T-helper 2 cell treated with Interferon-gamma antibody and Interleukin-4, amounts not matched to agents 5 μg/mL and 100 μg/mL, for 36 hours (primary cell): Measurements from ENCODE around the gene ARHGEF7.

Experiments
- DNase-seq: peaks from one replicate; pipeline ENCODE4 v3.0.0; 2021; ENCODE audit warnings: low spot score
- H3K27ac Mint-ChIP-seq: one replicate; pipeline ENCODE4 v1.8.0; 2021; ENCODE audit warnings: mild to moderate bottlenecking, mixed read lengths
- H3K27me3 Mint-ChIP-seq: one replicate; pipeline ENCODE4 v1.8.0; 2021; ENCODE audit warnings: low read depth, mixed read lengths
- H3K36me3 Mint-ChIP-seq: one replicate; pipeline ENCODE4 v1.8.0; 2021; ENCODE audit warnings: low read depth, mixed read lengths
- H3K4me1 Mint-ChIP-seq: one replicate; pipeline ENCODE4 v1.8.0; 2021; ENCODE audit warnings: low read depth, mixed read lengths
- H3K4me3 Mint-ChIP-seq: one replicate; pipeline ENCODE4 v1.8.0; 2022; ENCODE audit warnings: mild to moderate bottlenecking, moderate library complexity, mixed read lengths
- H3K9me3 Mint-ChIP-seq: one replicate; pipeline ENCODE4 v1.8.0; 2021; ENCODE audit warnings: mixed read lengths

The ARHGEF7 gene

DNA sequence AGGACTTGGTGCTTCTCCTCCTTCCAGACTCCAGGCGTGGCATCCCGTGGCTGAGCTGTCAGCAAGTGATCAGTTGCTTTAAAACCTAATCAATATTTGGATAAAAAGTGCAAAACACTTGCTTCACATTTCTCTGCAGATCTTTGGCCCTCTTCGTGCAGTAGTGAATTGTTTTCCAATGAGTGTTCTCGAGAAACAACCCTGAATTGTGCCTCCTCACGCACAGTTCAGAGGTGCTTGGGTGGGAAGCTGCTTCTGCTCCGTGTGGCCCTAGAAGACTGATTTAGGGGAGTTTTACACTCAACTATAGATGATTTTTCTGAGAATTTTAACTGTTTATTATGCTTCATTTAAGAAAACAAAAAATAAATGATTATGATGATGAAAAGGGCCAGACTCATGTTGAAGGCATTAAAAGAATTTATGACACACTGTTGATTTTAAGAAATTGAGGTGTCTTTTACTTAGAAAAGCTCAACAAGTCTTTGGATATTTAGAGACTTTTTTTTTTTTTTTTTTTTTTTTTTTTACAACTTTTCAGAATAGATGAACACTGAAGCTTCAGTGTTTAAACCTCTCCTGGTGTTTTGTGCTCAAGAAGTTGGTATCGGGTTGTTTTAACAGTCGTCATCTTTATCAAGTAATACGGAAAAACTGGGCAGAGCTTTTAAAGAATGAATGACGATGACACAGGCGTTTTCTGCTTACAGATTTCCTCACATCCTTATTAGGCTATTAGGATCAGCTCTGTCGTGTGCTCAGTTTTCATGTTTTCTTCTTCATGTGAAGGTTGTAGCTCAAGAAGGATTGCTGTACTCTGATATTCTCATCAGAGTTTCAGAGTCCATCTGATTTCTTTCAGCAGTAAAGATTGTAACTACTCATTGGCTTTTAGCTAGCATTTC is 165.8 kb downstream of the ARHGEF7 start:
- Mint-ChIP-seq H3K27me3 (no peaks in the 10 kb centered on the region), H3K4me1 (peaks cover 17% of the 10 kb centered on the region), H3K9me3 (no peaks in the 10 kb centered on the region), H3K36me3 (peaks cover 60% of the 10 kb centered on the region), H3K27ac (no peak overlapping the region), H3K4me3 (no peak overlapping the region)
- no peak for DNase-seq

DNA sequence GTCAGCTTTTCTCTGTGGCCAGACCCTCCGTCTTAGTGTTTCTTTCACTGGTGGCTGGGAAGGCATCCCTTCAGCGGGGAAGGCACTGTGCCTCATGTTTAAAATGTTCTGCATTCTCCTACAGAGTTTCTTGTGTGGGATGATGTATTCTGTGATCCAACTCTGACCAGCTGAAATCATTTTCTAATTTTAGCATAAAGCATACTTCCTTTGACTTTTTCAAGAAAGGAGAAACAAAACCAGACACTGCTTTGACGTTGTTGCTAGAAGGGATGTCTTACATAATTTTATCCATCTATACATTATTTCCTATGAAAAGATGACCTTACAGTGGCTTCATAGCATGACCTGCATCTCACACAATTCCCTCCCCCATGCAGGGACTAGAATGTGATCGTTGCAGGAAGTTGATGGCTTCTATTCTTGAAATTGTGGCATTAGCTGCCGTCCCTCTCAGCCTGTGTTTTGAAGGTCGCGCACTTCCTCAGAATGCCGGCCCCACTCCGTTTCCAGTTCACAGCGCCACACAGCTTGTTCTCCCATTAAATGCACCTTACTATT is 166.7 kb downstream of the ARHGEF7 start:
- no peak for DNase-seq
- Mint-ChIP-seq H3K27me3 (no peaks in the 10 kb centered on the region), H3K4me1 (peaks cover 10% of the 10 kb centered on the region), H3K4me3 (no peak overlapping the region), H3K36me3 (peaks cover 59% of the 10 kb centered on the region), H3K9me3 (no peaks in the 10 kb centered on the region), H3K27ac (no peak overlapping the region)

DNA sequence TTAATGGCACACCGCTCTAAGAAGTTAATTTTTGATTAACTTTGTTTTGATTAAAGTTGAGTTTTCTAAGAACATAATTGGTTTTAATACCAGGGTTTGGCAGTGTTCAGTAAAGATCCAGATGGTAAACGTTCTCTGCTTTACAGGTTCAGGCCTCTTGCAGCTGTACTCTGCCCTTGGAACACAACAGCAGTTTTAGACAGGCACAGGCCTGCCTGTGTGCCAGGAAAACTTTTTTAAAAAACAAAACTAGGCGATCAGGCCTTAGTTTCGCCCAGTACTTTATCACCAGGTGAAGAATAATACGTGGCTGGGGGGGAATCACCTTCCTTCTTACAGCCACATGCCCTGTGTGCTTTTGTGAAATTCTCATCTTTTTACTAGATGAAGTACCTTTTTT is 167.3 kb downstream of the ARHGEF7 start:
- Mint-ChIP-seq H3K9me3 (no peaks in the 10 kb centered on the region), H3K36me3 (peaks cover 59% of the 10 kb centered on the region)

DNA sequence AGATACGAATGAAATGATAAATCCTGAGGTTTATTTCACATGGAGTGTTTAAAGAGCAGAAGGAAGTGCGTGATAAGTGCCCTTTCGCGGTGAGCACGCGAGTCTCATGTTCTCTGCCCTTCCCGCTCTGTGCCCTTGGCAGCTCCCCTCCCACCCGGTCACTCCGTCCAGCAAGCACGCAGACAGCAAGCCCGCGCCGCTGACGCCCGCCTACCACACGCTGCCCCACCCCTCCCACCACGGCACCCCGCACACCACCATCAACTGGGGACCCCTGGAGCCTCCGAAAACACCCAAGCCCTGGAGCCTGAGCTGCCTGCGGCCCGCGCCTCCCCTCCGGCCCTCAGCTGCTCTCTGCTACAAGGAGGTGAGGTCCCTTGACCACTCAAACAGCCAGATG is 167.9 kb downstream of the ARHGEF7 start:
- no peak for DNase-seq
- peaks cover under 1% of the 10 kb centered on the region for H3K4me1 Mint-ChIP-seq
- H3K36me3 Mint-ChIP-seq = peaks cover 59% of the 10 kb centered on the region
- no peak overlapping the region for H3K27ac Mint-ChIP-seq
- no peaks in the 10 kb centered on the region for H3K27me3 Mint-ChIP-seq
- H3K4me3 Mint-ChIP-seq = no peak overlapping the region
- no peaks in the 10 kb centered on the region for H3K9me3 Mint-ChIP-seq

More for the DNA sequence above, 167.3 kb downstream of the ARHGEF7 start:
- no peak for DNase-seq
- H3K27me3 Mint-ChIP-seq = no peaks in the 10 kb centered on the region
- H3K4me3 Mint-ChIP-seq = no peak overlapping the region
- H3K4me1 Mint-ChIP-seq = peaks cover 5% of the 10 kb centered on the region
- H3K27ac Mint-ChIP-seq = no peak overlapping the region

DNA sequence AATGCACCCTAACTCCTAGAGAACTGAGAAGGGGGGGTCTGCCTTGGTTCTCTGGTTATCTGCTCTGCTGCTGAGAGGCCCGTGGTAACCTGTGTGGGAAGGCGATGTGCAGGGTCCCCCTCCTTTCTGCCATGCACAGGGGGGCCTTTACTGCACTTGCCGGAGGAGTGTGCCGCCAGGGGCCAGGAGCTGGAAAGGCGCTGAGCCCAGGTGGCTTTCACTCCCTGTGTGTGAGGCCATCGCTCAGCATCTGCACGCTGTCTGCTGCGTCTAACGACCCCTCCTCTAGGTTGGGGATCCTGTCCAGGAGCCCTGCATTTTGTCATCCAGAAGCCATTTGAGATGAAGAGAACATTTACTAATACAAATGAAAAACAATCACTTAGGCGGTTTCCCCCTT is 168.3 kb downstream of the ARHGEF7 start:
- Mint-ChIP-seq H3K4me1 (no peaks in the 10 kb centered on the region), H3K9me3 (no peaks in the 10 kb centered on the region), H3K27me3 (no peaks in the 10 kb centered on the region), H3K36me3 (peaks cover 58% of the 10 kb centered on the region), H3K27ac (no peak overlapping the region), H3K4me3 (no peak overlapping the region)
- no peak for DNase-seq

DNA sequence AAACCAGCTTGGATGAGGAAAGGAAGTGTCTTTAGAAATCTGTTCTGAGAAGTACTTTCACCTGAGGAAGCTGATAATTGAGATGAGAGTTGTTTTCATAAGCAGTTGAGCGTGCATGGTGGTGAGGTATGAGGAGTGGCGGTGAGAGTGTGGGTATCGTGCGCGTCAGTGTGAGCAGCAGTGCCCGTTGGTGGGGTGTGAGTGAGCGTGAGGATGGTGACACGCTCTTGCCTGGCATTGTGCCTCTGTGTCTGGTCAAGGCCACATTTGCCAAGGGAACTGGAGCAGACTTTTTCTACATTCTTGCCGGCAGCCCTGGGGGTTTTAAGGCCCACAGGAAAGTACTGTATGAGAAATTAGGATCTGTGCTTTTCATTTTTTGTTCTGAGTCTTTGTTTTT is 168.9 kb downstream of the ARHGEF7 start:
- Mint-ChIP-seq H3K27ac (no peak overlapping the region), H3K36me3 (peaks cover 56% of the 10 kb centered on the region), H3K4me1 (no peaks in the 10 kb centered on the region), H3K9me3 (no peaks in the 10 kb centered on the region), H3K27me3 (no peaks in the 10 kb centered on the region), H3K4me3 (no peak overlapping the region)
- DNase-seq = no peak

DNA sequence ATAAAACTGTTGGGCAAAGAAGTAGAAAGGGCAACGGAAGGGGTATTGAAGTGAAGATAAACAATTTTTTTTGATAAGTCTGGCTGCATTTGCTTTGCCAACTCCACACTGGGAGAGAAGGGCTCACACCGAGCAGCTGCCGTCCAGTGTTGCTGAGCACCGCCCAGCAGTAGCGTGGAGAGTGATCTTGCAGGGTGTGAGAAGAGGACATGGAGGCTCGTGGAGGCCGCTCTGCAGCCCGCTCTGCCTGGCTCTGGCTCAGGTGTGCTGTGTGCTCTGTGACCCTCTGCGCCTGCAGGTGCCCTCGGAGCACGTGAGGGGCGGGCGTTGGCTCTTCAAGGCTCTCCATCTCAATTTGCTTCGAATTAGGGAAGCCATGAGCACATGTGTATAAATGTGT is 169.5 kb downstream of the ARHGEF7 start:
- no peak for DNase-seq
- Mint-ChIP-seq H3K36me3 (peaks cover 61% of the 10 kb centered on the region), H3K4me3 (no peak overlapping the region), H3K4me1 (no peaks in the 10 kb centered on the region), H3K27ac (no peak overlapping the region), H3K27me3 (no peaks in the 10 kb centered on the region), H3K9me3 (no peaks in the 10 kb centered on the region)

DNA sequence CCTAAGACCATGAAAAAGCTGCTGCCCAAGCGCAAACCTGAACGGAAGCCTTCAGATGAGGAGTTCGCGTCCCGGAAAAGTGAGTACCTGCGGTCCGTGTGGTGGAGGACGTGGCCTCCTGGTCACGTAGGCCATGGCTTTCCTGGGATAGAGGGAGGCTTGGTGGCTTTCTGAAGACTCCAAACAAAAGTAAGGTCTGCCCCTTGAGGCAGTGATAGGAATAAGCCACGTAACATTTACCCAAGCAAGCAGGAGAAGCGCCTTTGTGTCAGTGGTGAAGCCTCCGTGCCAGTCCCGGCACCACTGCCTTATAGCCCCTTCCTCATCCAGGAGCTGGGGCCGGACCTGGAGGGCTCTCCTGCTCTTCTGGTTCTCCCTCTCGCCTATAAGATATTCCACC is 171.1 kb downstream of the ARHGEF7 start:
- Mint-ChIP-seq H3K4me3 (no peak overlapping the region), H3K27ac (no peak overlapping the region), H3K27me3 (no peaks in the 10 kb centered on the region), H3K36me3 (peaks cover 61% of the 10 kb centered on the region), H3K4me1 (no peaks in the 10 kb centered on the region), H3K9me3 (no peaks in the 10 kb centered on the region)
- DNase-seq = no peak

DNA sequence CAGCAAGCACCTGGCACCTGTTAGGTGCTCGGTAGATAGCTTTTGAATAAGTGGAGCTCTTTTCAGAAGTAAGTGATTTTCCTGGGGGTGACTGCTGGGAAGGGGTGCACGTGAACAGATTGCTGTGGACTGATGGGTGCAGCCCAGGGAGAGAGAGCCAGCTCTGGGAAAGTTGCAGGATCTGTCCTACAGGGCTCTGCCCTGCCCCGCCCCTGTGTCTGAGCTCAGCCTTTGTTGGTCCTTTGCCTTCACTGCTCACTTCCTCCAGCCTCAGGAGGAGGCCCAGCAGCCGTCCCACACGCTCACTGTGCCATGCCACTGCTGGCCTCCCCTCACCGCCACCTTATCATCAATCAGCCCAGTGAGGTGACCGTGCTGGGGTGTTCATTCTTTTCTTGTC is 171.6 kb downstream of the ARHGEF7 start:
- H3K4me1 Mint-ChIP-seq = no peaks in the 10 kb centered on the region
- no peak overlapping the region for H3K27ac Mint-ChIP-seq
- H3K9me3 Mint-ChIP-seq = no peaks in the 10 kb centered on the region

DNA sequence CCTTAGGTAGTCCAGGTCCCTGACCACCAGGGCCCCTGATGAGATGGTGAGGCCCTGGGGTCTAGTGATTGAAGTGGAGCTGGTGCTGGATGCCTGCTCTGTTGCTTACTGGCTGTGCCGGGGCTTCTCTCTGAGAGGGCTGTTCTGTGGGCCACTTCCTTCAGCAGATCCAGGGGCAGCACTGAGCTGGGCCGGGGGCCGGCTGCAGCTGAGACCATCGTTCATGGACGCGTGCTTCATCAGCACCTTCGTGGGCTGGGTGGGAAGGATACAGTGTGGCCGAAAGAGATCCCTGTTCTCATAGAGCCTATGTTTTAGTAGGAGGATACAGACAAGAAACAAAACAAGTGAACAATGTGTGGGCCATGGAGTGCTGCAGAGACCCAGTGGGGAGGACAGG is 172.1 kb downstream of the ARHGEF7 start:
- Mint-ChIP-seq H3K9me3 (no peaks in the 10 kb centered on the region), H3K27me3 (no peaks in the 10 kb centered on the region), H3K4me3 (no peak overlapping the region), H3K36me3 (peaks cover 62% of the 10 kb centered on the region), H3K27ac (no peak overlapping the region), H3K4me1 (no peaks in the 10 kb centered on the region)
- DNase-seq = no peak

More for the DNA sequence above, 171.6 kb downstream of the ARHGEF7 start:
- peaks cover 58% of the 10 kb centered on the region for H3K36me3 Mint-ChIP-seq
- no peaks in the 10 kb centered on the region for H3K27me3 Mint-ChIP-seq
- DNase-seq = no peak
- H3K4me3 Mint-ChIP-seq = no peak overlapping the region

DNA sequence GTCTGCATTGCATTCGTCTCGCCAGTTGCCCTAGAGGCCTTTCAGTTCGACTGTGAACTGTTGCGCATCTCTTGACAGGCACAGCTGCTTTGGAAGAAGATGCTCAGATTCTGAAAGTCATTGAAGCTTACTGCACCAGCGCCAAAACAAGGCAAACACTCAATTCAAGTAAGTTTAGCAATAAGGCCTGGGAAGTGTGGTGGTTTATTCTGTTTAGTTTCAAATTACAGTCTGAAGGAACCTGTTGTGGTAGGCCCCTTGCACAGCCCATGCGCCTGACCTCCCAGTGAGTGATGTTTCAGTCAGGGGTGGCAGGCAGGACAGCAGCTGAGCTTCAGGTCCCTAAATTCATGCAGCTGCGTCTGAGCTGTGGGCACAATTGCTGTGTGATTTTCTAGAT is 173.2 kb downstream of the ARHGEF7 start:
- H3K27ac Mint-ChIP-seq = no peak overlapping the region
- no peaks in the 10 kb centered on the region for H3K9me3 Mint-ChIP-seq
- no peaks in the 10 kb centered on the region for H3K27me3 Mint-ChIP-seq
- DNase-seq = no peak
- peaks cover 61% of the 10 kb centered on the region for H3K36me3 Mint-ChIP-seq
- no peak overlapping the region for H3K4me3 Mint-ChIP-seq
- no peaks in the 10 kb centered on the region for H3K4me1 Mint-ChIP-seq

DNA sequence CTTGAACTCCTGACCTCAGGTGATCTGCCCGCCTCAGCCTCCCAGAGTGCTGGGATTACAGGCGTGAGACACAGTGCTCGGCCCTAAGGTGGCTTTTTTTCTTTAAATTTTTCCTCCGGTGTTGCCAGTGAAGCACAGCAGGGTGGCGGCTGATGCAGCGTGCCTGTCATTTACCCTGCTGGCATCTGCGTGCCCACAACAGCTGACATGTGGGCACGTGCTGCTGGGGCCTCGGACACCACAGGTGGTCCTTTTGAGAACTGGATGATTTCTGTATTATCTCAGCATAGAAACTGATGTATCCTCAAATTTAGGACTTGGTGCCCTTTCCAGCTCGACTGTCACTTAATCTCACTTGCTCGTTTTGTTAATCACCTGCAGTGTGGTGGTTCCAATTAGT is 174.1 kb downstream of the ARHGEF7 start:
- DNase-seq = no peak
- Mint-ChIP-seq H3K9me3 (no peaks in the 10 kb centered on the region), H3K4me1 (no peaks in the 10 kb centered on the region), H3K4me3 (no peak overlapping the region), H3K27me3 (no peaks in the 10 kb centered on the region), H3K27ac (no peak overlapping the region), H3K36me3 (peaks cover 55% of the 10 kb centered on the region)

DNA sequence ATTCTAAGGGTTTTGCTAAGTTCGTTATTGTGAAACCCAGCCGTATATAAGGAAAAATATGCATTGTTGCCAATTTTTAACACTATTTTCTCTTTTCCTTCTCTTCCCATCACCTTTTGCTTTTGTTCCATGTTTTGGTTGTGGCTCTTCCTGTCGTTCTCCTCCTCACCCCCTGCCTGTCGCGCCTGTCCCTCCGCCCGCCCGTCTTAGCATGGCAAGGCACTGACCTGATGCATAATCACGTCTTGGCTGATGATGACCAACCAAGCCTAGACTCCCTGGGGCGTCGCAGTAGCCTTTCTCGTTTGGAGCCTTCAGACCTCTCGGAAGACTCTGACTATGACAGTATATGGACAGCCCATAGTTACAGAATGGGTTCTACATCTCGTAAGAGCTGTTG is 176.8 kb downstream of the ARHGEF7 start:
- H3K27me3 Mint-ChIP-seq = no peaks in the 10 kb centered on the region
- H3K36me3 Mint-ChIP-seq = peaks cover 56% of the 10 kb centered on the region
- no peak for DNase-seq
- no peak overlapping the region for H3K27ac Mint-ChIP-seq
- H3K4me1 Mint-ChIP-seq = peaks cover 19% of the 10 kb centered on the region
- no peak overlapping the region for H3K4me3 Mint-ChIP-seq
- H3K9me3 Mint-ChIP-seq = no peaks in the 10 kb centered on the region

DNA sequence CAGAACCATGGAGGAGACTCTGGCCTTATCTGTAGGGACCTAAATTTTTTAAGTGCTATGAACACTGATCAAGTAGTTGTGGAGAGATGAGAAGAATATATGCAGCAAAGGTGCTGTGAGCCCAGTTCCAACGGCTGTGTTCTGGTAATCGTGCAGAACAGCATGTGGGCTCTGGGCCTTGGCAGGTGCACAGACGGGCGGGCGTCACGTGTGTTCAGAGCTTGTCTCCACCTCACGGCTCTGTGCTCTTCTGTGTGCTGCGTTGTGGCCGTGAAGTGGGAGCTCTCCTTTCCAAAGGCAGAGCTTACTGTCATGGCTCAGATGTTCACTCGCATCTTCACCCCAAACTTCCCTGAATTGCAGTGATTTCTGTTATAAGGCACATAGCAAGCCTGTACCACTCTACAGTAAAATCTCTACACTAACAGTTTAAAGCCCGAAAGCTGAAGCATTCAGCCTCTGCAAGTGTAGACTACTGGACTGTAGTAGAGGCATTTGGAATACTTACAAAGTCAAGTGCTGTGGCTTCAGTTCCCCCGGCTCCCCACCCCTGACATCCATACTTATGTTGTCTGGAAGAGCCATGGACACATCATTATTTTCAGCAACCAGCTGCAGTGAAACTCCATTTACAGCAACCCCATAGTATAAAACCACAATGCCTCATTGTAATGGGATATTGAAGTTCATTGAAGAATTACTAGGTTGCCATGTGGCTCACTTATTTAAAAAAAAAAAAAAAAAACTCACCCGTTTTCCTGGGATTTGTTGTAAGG is 177.8 kb downstream of the ARHGEF7 start:
- Mint-ChIP-seq H3K4me1 (peaks cover 22% of the 10 kb centered on the region), H3K27ac (no peak overlapping the region), H3K36me3 (peaks cover 53% of the 10 kb centered on the region)

More for the DNA sequence above, 177.8 kb downstream of the ARHGEF7 start:
- Mint-ChIP-seq H3K9me3 (no peaks in the 10 kb centered on the region), H3K27me3 (no peaks in the 10 kb centered on the region), H3K4me3 (no peak overlapping the region)
- no peak for DNase-seq
